GM19025 (cell line): ENCODE data around the gene RHOXF2B.
A peak's percentile ranks its signal among the peaks of the same experiment; 100 is the strongest.
"Not testable (repeated sequence)": the region's sequence is repeated elsewhere in the genome, so short reads cannot be mapped to it uniquely, and the experiment has no call there.

ENCODE experiments used
- ATAC-seq: cut with Tn5 transposase; IDR thresholded peaks from one replicate; pipeline ENCODE4 v1.9.1; 2021; ENCODE audit warnings: mild to moderate bottlenecking, low read depth, moderate library complexity; ENCODE audit not compliant: unreplicated experiment

The RHOXF2B gene

DNA sequence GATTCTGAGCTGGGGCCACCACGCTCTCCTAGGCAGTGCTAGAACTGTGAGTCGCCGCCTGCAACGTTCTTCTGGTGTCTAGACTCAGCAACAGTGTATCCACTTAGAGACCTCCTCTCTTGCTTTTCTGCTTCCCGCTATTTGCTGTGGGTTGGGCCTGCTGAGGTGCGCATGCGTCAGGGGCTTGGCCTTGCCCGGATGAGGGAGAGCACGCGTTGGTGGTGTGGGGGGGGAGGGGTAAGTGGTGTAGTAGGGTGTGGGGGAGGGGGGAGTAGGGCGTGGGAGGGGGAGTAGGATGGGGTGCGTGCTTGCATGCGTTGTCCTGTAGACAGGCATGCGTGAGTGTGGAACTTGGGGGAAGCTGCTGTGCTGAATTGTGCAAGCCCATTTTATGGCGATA lies at the start of gene RHOXF2B:
Gene RHOXF2B (minus strand): TSS at position 101 of the 400 bp plus-strand sequence. CDS start 138 bp downstream, outside the sequence.
- ATAC-seq: not testable (repeated sequence)

DNA sequence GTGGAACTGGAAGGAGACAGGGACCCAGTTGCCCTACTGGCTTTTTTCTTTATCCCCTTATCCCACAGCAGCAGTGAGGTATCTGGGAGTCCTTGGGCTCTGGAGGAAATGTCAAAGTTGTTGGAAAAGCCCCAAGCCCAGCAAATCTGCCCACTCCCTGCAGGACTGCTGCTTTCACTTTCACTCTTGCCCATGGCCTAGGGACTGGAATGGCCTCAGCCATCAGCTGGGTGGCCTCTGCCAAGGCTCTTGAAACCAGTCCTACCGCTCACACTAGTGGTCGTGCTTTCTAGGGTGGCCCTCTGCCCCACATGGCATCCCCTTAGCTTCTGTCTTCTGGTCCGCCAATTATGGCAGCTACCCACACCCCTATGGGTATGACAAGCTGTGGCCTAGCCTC lies 48.0 kb upstream of the RHOXF2B start:
- ATAC-seq: no peak

- no peak for ATAC-seq
Measured at GRCh38 chrX:120120223-120120622, 42.7 kb upstream of the RHOXF2B start.

DNA sequence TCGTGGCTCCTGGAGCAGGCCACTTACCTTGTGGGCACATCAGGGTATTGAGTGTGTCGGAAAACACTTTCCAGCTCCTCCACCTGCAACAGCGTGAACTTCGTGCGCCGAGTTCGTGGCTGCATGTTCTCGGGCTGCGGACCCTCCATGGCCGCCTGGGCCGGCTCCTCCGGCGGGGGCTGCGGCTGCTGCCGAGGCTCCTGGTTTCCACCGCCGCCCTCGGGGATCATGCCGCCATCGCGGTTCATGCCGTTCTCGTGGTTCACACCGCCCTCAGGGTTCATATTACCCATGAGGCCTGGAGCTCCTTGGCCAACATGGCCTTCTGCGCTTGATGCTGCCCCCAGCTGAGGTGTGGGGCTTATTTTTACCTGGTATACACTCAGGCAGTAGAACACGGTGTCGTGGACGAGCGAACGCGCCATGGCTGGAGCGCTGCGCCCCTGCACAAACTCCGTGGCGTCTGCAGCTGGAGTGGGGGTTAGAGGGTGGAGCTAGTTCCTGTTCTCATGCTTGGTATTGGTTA lies 38.0 kb upstream of the RHOXF2B start, which contains the start of gene RHOXF1:
Gene RHOXF1 (minus strand): TSS at position 476 of the 526 bp plus-strand sequence. CDS start 51 bp downstream, at position 425.
- no peak for ATAC-seq

DNA sequence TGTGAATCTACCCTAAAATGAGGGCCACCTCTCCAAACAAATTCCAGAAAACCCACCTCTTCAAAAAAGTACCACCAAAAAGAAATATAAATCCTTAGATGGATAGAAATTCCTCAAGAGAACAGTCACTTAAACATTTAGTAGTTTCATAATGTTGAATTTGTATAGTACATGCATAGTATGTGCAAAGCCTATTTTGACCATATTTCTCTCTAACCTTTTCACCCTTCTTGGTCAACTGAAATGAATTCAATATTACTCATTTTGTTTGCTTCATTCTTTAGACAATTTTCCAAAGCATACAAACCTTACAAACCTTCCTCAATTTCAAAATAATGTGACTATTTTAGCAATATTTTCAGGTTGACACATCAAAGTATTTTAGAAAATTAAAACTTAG lies 34.1 kb upstream of the RHOXF2B start:
- ATAC-seq: no peak

GRCh38 chrX:120109378-120109777 lies 31.9 kb upstream of the RHOXF2B start:
- no peak for ATAC-seq

DNA sequence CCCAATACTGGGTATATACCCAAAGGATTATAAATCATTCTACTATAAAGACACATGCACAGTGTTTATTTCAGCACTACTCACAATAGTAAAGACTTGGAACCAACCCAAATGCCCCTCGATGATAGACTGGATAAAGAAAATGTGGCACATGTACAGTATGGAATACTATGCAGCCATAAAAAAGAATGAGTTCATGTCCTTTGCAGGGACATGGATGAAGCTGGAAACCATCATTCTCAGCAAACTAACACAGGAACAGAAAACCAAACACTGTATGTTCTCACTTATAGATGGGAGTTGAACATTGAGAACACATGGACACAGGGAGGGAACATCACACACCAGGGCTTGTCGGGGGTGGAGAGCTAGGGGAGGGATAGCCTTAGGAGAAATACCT lies 27.2 kb upstream of the RHOXF2B start:
- ATAC-seq: not testable (repeated sequence)

DNA sequence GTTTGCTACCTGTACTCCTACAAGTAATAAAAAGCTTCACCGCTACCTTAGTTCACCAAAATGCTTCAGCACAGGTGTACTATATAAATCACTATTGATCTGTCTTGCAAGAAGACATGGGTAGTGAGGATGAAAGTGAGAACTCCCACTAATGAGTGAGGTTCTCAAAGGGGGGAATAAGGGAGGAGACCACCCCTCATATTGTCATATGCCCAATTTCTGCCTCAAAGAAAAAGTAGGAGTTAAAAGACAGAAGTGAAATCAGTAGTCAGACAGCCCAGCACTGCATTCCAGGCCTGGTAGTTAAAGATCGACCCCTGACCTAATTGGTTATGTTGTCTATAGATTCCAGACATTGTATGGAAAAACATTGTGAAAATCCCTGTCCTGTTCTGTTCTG lies 23.6 kb upstream of the RHOXF2B start:
- ATAC-seq: not testable (repeated sequence)

GRCh38 chrX:120090208-120090607 lies 12.7 kb upstream of the RHOXF2B start:
- ATAC-seq: no peak

- ATAC-seq: no peak
Measured at GRCh38 chrX:120087289-120088017, 10.0 kb upstream of the RHOXF2B start.

- ATAC-seq: not testable (repeated sequence)
Measured at GRCh38 chrX:120085553-120086185, 8.2 kb upstream of the RHOXF2B start.

DNA sequence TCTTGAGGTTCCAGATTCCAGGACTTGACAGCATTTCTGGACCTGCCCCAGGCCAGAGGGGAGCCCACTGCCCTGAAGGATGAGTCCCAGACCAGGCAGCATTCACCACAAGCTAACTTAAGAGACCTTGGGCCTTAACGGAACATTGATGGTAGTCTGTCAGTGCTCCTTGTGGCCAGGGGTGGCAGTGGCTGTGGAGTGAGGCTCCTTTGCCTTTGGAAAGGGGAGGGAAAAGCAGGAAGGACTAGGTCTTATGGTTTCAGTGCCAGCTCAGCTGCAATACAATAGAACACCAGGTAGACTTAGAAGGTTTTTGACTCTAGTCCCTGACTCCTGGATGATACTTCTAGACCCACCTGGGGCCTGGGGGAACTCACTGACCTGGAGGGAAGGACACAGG lies 11.3 kb downstream of the RHOXF2B start:
- ATAC-seq: not testable (repeated sequence)

DNA sequence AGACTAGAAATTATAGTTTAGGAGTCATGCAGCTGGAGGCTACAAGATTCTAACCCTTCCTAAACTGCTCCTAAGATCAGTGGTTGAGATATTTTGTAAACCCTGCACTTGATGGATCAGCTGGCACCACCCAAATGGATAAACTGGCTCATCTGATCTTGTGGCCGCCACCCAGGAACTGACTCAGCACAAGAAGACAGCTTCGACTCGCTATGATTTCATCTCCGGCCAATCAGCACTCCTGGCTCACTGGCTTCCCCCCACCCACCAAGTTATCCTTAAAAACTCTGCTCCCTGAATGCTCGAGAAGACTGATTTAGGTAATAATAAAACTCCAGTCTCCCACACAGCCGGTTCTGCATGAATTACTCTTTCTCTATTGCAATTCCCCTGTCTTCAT lies 34.8 kb downstream of the RHOXF2B start:
- ATAC-seq: not testable (repeated sequence)

DNA sequence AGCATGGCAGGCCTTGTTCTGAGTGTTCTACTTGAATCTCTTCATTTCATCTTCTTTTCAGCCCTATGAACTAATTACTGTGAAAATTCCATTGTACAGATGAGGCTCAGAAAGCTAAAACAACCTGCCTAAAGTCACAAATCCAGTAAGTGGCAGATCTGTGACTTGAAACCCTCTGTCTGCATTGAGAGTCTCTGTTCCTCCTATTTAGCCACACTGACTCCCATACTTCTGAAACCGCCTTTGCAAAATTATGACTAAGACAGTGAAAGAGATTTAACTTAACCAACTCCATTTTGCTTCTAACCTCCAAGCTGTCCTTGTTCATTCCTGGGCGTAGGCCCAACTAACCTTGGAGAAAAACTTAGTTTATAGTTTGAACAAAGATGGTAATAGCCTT lies 35.2 kb downstream of the RHOXF2B start:
- ATAC-seq: not testable (repeated sequence)

DNA sequence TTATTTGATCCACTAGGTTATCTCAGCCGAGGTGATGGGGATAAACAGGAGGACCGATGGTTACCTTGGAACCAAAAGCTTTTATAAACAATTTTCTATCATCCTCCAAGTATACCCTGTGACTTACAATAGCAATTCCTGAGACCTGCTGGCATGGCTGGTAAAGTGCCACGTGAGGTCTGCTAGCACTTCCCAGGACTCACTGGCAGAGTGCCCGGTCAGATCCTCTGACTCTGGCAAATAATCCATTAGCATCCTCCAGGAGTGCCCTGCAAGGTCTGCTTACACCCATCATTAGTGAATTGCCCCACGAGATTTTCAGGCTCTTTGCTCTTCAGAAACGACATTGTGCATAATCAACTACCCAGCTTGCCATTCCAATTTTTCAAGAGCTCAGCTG lies 37.3 kb downstream of the RHOXF2B start:
- ATAC-seq: not testable (repeated sequence)

GRCh38 chrX:120039087-120039733 lies 38.3 kb downstream of the RHOXF2B start:
- not testable (repeated sequence) for ATAC-seq

DNA sequence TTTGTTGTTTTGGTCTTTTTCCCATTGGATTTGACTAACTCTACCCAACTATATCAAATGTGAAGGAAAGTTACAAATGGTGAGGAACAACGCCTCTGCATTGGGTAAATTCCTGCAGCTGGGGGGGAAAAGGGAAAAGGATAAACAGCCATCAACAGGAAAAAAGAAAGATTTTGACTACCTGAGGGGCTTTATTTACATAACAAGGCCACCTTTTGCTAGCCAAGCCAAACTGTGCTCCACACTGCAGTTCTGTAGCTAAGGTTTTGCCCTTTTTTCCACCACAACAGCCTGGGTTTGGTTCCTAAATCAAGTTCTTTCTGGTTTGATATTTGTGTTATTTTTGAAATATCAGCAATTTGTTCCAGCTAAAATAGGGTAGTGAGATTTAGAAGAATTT lies 40.8 kb downstream of the RHOXF2B start:
- ATAC-seq: no peak

GRCh38 chrX:120035522-120036309 lies 41.8 kb downstream of the RHOXF2B start:
- ATAC-seq: peak; percentile 84

DNA sequence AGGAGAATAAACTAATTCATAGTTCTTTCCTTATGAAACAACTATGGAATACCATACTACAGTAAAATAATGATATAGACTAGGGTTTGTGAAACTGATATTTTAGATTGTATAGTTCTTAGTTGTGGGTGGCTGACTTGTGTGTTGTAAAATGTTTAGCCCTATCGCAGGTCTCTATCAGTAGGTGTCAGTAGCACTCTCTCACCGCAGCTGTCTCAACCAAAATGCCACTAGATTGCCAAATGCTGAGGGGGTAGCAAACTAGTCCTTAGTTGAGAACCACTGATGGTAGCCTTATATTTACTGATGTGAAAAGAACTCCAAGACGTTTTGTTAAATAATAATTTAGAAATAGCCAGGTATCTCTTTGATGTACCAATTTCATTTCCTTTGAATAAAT lies 48.1 kb downstream of the RHOXF2B start:
- ATAC-seq: no peak

DNA sequence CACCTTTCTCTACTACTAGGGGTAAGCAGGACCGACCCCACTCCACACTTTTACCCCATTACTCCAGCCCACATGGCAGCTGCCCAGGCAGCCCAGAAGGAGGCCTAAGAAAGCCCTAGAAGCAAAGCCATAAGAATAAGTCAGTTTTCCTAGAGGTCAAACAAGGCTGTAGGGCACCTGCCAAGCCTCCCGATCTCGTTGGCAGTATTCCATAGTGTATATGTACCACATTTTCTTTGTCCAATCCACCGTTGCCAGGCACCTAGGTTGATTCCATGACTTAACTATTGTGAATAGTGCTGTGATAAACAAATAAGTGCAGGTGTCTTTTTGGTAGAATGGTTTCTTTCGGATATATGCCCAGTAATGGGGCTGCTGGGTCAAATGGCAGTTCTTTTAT lies 54.2 kb downstream of the RHOXF2B start:
- ATAC-seq: no peak
